ENCODE data around the gene ARHGEF19.

- TF ChIP-seq CTCF (IDR thresholded peaks at IDR 0.05; ENCODE audit: low read depth, low read length, poor library complexity, severe bottlenecking) (no peak), EZH2phosphoT487 (IDR thresholded peaks at IDR 0.05; ENCODE audit: borderline replicate concordance, low read length) (no peak)
These were observed 46.9 kb downstream of the ARHGEF19 start for GRCh38 chr1:16165548-16165947.

All from DOHH2 (cell line).